CD4-positive, alpha-beta T cell treated with Interleukin-21 for 1 hour (primary cell): ENCODE measurements around the gene PELI2.

Experiments used
- DNase-seq: peaks from one replicate; pipeline ENCODE4 v3.0.0-alpha.2; 2020

PELI2 gene

DNA sequence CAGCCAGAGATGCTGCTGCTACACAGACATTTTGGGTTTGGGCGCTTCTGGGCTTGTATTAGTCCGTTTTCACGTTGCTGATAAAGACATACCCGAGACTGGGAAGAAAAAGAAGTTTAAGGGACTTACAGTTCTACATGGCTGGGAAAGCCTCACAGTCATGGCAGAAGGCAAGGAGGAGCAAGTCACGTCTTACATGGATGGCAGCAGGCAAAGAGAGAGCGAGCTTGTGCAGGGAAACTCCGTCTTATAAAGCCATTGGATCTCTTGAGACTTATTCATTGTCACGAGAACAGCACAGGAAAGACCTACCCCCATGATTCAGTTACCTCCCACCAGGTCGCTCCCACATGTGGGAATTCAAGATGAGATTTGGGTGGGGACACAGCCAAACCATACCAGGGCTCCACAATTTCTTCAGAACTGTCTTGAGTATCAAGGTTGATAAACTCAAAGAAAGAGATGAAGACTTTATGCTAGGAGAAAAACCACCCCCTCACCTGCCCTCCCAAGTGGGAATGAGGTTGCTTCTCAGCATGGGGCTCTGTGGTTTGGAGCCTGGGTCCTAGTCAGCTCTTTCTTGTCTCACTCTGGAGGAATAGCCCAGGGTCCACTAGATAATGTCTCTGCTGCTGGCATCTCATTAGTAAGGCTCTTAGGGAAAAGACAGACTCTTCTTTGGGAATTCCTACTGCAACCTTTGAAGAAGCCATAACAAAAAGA, 200.3 kb downstream of the PELI2 start:
- no peak for DNase-seq

DNA sequence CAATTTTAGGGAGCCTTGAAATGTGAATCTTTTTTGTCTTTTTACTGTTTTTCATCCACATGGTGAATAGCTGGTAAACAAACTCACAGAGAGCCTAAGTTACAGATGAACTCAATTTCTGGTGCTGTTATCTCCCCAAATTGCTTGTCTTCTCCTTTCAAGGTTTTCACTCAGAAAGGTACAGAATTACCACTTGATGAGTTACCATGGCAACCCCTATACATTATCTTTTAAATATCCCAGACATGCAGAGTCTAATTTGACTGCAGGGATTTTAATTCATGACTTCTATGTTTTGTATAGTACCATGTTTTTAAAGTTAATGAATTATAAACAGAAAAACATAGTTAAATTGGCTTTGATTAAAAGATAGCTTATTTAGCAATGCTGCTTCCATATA, 203.7 kb downstream of the PELI2 start:
- DNase-seq: no peak

DNA sequence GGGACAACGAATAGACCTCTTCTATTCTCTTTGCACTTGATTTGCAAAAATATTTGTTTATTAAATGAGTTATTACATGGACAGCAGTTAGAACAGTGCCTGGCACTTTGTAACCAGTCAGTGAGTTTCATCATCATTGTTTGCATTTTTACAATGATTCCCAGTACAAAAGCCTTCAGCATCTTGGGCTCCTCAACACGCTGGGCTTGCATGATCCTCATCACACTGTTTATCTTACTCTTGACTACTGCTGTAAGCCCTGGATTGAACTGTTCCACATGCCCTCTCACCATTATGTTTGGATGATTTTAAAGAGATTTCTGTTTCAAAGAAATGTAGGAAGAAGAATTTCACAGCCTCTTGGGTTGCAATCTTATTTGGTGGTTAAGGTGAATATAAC, 204.3 kb downstream of the PELI2 start:
- DNase-seq: no peak

DNA sequence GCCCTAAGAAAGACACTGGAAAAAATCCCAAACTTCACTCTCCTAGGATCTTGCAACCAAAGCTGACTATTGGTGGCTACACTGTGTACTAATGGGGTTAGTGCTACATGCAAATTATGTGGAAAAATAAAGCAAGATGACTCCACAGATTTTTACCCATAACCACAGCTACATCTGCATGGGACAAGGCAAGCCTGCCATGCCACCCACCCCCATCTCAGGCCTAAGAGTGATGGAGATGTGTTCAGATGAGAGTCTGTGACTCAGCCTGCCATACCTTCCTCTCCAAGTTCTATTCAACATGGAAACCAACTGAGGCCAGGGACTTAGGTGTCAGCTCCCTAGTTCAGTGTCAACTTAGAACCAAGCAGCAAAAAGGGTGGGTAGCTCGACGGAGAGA, 206.2 kb downstream of the PELI2 start:
- no peak for DNase-seq

DNA sequence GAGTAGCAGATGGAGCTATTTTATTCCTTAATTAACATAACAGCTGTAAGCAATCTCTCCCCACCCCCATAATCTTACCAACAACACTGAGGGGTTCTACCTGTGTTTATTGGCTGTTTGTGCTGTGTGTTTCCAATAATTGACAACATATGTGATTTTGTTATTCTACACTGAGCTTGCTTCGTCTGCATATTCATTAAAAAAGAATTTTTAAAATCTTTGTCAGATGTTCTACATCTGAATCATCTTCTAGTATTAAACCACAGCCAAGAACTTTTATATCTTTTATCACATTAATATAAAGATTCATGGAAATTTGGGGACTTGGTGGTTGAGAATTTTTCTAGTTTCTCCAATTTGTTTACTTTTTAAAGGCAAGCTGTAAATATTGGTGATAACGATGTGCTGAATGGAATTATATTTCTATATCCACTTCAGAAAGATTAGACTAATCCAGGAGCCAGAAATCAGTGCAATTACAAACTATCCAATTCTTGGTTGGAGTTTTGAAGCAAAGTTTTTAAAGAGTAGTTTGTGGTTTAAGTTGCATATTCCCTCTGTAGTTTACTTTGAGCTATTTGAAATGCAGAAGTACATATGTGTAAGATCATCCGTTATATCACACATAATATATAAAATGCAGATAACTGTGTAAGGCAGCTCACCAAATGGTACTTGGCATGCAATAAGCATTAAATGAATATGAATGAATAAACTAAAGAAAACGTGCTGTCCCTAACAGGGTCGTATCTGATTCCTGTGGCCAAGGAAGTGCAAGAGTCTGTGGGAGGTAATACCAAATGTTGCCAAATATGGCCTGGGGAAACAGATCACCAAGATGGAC, 206.9 kb downstream of the PELI2 start:
- DNase-seq: no peak

DNA sequence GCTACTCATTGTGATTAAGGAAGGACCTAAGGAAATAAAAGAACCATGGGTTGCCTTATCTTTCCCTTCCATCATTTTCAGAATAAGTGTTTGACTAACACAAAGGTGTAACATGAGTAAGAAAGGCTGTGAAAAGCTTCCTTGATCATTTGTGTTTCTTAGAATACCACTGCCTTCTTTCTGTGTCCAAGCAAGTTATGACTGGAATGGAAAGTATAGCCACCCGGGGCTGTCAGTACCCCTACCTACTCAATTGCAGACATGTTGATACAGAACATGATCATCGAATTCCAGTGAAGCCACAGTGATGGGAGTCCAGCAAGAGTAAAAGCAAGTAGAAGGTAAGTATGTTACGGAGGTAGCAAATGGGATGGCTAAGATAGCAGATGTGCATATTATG, 209.8 kb downstream of the PELI2 start:
- no peak for DNase-seq

DNA sequence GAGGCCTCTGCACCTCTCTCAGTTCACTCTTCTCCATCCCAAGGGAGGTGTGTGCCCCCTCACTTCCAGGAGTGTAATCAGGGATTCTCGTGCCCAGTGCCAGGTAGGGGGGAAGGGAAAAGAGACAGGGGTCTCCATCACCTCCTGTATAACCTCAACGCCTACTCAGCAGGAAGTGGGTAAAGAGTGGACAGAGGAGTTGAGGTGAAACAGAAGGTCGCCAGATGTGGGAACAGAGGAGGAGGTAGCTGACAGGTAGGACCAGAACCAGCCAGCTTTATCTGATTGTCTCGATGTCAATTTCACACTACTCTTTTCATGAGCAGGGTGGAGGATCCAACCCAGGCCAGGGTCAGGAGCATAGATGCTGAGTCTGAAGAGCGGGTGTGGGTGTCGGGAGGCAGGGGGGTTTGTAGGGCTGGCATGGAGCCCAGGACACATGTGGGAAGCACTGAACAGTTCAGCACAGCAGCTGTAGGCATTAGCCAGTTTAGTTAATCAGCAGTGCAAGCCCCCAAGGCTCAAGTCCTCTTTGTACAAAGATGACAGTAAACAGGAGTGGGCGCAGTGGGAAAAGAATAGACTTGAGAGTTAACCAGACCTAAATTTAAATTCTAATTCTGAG, 213.5 kb downstream of the PELI2 start:
- no peak for DNase-seq

DNA sequence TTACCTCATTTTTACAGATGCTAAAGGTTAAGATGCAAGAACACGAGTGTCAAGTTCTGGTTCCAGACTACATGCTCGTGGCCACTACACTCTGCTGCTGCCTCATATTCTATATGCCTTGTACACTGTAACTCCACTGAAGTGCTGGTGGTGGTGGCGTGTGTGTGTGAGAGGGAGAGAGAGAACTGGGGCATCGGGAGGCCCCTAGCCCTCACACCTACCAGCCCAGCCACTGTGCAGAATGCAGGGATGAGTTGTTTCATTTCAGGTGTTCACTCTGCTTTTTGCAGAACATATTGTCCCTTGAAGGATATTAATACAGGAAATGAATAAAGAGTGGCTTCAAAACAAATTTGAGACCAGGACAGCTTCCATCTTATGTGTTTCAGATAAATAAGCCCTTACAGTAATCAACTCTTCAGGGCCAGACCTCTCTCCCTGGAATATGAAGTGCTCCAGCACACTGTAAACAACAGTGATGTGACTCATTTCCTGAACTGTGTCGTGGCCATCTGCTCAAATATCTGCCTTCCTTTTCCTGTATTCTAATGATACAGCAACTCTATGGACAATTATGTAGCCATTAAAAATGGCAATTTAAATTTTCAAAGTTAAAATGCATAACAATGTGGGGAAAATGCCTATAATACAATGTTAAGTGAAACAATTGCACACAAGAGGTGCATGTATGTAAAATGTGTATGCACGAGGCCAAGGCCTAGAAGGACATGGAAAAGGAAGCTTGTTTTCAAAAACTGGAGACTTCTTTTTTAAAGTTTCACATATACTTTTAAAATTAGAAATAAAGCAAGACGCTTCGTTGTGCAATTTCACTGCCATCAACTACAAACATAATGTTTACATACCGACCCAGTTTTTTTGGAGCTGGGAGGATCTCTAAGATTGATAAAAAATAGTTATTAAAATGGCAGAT, 215.4 kb downstream of the PELI2 start:
- DNase-seq: no peak

DNA sequence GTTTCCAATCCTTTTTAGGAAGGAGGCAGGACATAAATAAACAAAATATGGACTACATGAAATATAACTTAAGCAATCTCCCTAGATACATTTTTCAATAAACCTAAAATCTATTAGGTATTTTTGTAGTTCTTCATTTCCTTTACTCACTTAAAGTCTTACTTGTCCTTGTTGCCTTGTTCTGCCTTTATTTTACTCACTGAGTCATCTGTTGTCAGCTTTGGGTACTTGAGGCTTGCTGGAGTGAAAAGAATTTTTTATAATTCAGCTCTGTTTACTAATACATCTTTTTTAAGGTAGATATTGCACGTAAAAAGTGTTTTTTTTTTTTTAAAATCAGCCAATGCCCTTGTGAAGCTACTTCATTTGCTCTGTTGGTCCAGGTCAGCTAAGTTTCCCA, 216.2 kb downstream of the PELI2 start:
- DNase-seq: no peak

DNA sequence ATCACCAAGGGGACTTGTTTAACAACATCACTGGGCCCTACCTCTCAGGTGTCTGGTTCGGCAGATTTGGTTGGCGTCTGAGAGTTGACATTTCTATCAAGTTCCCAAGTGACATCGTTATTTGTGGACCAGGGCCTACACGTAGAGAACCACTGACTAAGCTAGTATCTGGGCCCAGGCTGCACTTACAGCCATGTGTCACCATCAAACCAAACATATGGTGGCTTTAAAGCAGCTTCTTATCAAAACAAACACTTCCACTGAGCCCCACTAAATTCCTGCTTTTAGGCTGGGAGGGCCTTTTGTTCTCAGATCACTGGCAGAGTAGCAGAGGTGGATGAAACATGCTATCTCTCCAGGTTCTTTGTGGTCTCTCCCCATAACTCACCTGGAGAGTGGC, 220.5 kb downstream of the PELI2 start:
- DNase-seq: no peak

DNA sequence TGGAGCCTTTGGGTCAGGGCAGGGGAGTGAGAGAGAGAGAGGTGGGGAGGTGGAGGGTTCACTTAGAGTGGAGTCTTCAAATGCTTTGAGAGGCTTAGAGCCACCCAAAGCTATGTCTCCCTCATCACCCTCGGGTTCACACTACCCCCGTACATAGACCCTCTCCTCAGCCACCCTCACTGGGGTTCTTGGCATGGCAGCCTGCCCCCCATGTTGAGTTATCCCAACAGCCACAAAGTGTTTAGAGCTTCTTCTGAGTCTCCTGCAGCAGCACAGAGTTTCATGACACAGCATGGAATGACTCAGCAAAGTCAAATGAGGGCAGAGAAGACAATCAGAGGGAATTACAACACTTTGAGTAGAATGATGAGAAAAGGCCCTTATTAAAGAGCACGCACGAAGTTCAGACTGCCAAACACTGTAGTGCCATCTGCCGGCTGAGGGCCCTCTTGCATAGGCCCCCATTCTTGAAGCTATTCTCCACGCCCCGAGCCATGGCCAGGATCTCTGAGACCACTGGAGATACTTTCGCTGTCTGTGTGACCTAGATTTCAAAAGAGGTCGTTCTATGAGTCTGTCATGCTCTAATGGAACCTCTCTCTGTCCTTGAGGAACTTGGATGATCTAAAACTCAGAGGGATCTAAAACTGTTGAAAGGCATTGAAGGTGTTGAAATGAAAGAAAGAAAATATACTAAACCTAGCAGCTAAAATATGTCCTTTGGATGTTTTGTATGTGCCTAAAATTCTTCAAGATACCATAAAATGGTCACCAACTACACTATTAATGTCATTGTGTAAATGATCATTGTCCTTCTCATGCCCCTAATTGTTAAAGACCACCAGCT, 221.9 kb downstream of the PELI2 start:
- DNase-seq: peak; percentile 40

DNA sequence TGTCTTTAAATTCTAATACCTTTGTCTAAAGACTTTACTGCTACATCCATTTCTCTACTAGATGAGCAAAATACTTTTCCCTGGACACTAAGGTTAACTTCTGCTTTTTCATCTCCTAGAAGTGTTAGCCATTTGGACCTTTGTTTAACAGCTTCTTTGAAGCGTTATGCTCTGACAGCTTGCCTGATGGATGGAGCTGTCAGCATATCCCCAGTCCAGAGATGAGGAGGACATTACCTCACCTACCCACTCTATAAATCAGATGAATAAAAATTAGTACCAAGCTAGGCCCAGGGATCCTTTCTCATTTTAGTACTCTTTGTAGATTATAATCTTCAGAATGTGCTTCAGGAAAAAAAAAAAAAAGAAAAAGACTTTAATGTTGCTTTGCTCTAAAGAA, 222.7 kb downstream of the PELI2 start:
- DNase-seq: no peak

DNA sequence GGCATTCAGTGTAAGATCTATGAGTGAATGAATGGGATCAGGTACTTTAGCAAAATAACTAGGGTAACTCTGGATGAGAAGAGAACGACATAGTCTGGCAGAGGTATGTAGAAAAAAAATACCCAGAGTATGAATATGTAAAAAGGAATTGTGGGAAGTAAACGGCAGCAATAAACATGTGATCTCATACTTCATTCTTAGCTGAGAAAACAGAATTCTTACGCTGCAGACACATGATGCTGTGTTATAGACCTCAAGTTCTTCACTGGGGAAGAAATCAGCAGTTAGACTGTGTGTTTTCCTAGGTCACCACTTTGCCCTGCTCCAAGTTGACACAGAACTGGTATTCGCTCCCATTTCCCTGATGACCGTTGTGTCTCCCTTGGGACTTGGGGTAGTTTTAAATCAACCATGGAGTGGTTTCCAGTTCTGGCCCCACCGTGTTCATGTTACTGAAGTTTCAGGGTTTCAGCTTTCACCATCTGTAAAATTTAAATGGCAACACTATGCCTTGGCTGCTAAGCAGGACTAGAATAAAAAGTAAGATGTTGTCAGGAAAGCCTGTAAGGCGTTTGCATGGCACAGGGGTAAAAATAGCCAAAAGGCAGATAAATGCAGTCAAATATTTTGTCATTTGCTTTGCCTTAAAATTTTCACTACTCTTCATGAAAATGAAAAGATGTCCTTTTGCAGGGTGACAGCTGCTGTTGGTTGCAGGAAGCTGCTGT, 223.7 kb downstream of the PELI2 start:
- DNase-seq: no peak

DNA sequence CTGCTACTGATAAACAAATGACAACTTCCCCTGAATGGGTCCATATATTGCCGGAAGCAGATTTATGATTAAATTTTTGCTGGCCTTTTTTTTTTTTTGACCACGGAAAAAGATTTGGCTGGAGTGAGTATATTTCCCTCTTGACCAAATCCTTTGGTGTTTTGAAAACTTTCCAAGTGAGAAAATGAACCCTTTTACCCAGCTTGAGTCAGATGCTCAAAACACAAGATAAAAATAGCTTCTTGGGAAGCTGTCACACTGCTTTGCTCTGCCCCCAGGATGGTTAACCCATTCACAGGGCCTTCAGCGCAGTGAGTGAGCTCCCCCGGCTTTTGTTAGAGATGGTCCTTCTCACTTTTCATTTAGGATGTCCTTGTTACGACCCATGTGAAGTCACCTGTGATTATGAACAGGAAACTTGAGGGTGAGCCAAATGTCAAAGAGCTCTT, 224.3 kb downstream of the PELI2 start:
- DNase-seq: no peak

DNA sequence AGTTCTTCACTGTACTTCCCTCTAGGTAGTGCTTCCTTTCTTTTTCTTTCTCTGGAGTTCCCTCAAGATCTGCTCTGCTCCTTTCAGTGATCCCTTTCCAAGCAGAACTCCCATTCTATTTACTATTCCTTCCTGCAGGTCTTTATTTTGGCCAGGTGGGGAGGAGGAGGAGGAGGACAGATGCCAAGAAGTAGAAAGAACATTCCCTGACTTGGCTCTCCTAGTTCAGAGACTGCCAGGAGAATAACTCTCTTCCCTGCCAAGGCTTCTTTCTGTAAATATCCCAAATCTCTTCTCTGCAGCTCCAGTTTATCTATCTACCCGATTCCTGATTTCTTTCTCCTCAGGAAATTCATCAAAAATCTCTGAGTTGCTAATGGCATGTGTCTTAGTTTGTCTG, 231.7 kb downstream of the PELI2 start:
- DNase-seq: no peak
